RWPE2 (cell line): Measurements from ENCODE around the gene LTBP4.

Experiments
- ATAC-seq: fragments of 200-7000 bp; cut with Tn5 transposase; 3 replicates; pipeline ENCODE4 v1.9.1; 2021; ENCODE audit warnings: low read depth
- DNase-seq: peaks from one replicate; pipeline ENCODE4 v3.0.0-alpha.2; 2020; ENCODE audit warnings: low spot score
- H3K27ac ChIP-seq: fragments of 450-650 bp; 2 replicates; pipeline ENCODE4 v1.5.1; 2017; ENCODE audit warnings: mild to moderate bottlenecking; ENCODE audit not compliant: poor library complexity, severe bottlenecking
- H3K27me3 ChIP-seq: fragments of 250-450 bp; sonication (Bioruptor Pico); 2 replicates; pipeline ENCODE4 v1.5.1; 2021; ENCODE audit warnings: mild to moderate bottlenecking, moderate library complexity; ENCODE audit not compliant: insufficient read depth, poor library complexity, severe bottlenecking
- H3K36me3 ChIP-seq: fragments of 250-450 bp; sonication (Bioruptor Pico); 2 replicates; pipeline ENCODE4 v1.5.1; 2020; ENCODE audit warnings: low read depth, mild to moderate bottlenecking, moderate library complexity
- H3K4me1 ChIP-seq: fragments of 250-450 bp; sonication (Bioruptor Pico); 2 replicates; pipeline ENCODE4 v1.5.1; 2021; ENCODE audit warnings: mild to moderate bottlenecking, moderate library complexity; ENCODE audit not compliant: insufficient read depth, poor library complexity, severe bottlenecking
- H3K4me3 ChIP-seq: fragments of 250-450 bp; sonication (Bioruptor Pico); 2 replicates; pipeline ENCODE4 v1.5.1; 2021; ENCODE audit warnings: mild to moderate bottlenecking, moderate library complexity; ENCODE audit not compliant: severe bottlenecking
- H3K9me3 ChIP-seq: fragments of 250-450 bp; sonication (Bioruptor Pico); 2 replicates; pipeline ENCODE4 v1.5.1; 2021; ENCODE audit warnings: mild to moderate bottlenecking, moderate library complexity; ENCODE audit not compliant: severe bottlenecking
- CTCF ChIP-seq: fragments of 450-650 bp; IDR thresholded peaks from one replicate; pipeline ENCODE4 v1.5.1; 2017; ENCODE audit warnings: mild to moderate bottlenecking, moderate library complexity; ENCODE audit not compliant: poor library complexity, severe bottlenecking

The LTBP4 gene

GRCh38 chr19:40616178-40616577 is 15.0 kb downstream of the LTBP4 start:
- peak overlapping the region; percentile 77 for H3K27ac ChIP-seq
- ATAC-seq (no peak), DNase-seq (no peak)
- H3K4me1 ChIP-seq, result peaks cover 8% of the 10 kb centered on the region
- no peaks in the 10 kb centered on the region for H3K9me3 ChIP-seq
- H3K36me3 ChIP-seq, result peaks cover 63% of the 10 kb centered on the region
- no peaks in the 10 kb centered on the region for H3K27me3 ChIP-seq
- H3K4me3 ChIP-seq, result no peak overlapping the region
- no peak for TF ChIP-seq CTCF

- H3K36me3 ChIP-seq, result peaks cover 71% of the 10 kb centered on the region
- TF ChIP-seq CTCF, result no peak
- peaks cover 8% of the 10 kb centered on the region for H3K4me1 ChIP-seq
- H3K4me3 ChIP-seq, result no peak overlapping the region
- ATAC-seq, result no peak
- no peaks in the 10 kb centered on the region for H3K27me3 ChIP-seq
- no peak overlapping the region for H3K27ac ChIP-seq
- DNase-seq, result no peak
- H3K9me3 ChIP-seq, result no peaks in the 10 kb centered on the region
These were observed 15.8 kb downstream of the LTBP4 start for GRCh38 chr19:40616941-40617340.

DNA sequence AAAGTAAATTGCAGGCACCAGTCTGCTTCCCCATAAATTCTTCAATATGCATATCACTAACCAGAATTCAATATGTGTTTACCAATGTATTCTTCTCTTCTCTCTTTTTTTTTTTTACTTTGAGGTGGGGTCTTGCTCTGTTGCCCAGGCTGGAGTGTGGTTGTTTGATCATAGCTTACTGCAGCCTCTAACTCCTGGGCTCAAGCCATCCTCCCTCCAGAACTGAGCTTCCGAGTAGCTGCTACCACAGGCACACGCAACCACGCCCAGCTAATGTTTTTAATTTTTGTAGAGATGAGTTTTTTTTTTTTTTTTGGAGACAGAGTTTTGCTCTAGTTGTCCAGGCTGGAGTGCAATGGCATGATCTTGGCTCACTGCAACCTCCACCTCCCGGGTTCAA is 16.8 kb downstream of the LTBP4 start:
- H3K4me1 ChIP-seq, result peaks cover 8% of the 10 kb centered on the region
- peaks cover 75% of the 10 kb centered on the region for H3K36me3 ChIP-seq
- no peak for DNase-seq
- no peak for TF ChIP-seq CTCF
- ATAC-seq, result no peak
- no peak overlapping the region for H3K27ac ChIP-seq
- H3K27me3 ChIP-seq, result no peaks in the 10 kb centered on the region
- no peak overlapping the region for H3K4me3 ChIP-seq
- no peaks in the 10 kb centered on the region for H3K9me3 ChIP-seq

DNA sequence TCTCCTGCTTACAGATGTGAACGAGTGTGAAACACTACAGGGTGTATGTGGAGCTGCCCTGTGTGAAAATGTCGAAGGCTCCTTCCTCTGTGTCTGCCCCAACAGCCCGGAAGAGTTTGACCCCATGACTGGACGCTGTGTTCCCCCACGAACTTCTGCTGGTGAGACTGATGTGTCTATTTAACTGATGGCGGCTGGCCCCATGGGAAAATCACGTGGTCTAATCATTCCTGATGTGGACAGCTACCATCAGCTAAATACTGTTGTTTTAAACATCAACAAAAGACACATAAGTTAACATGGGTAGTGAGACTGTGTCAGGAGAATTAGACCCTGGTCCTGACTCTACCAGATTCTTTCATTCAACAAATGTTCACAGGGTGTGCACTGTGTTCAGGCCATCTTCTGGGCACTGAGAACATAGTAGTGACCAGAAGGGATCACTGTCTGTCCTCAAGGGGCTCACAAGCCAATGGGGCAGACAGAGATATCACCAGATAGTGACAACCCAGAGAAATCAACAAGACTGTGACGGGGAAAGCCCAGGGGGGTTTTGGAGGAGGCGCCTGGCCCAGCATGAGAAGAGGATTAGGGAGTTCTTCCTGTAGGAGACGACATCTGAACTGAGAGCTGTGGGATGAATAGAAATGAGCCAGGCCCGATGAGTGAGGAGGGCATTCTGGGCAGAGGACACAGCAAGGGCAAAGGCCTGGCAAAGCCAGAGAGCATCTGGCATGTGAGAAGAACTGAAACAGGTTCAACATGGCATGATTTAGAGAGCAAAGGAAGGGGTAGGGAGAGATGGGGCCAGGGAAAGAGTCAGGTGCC is 18.4 kb downstream of the LTBP4 start:
- Histone ChIP-seq H3K4me3 (no peak overlapping the region), H3K36me3 (peaks cover 83% of the 10 kb centered on the region), H3K9me3 (no peaks in the 10 kb centered on the region), H3K27ac (no peak overlapping the region), H3K4me1 (peaks cover 8% of the 10 kb centered on the region), H3K27me3 (no peaks in the 10 kb centered on the region)
- TF ChIP-seq CTCF, result no peak
- no peak for ATAC-seq
- no peak for DNase-seq

DNA sequence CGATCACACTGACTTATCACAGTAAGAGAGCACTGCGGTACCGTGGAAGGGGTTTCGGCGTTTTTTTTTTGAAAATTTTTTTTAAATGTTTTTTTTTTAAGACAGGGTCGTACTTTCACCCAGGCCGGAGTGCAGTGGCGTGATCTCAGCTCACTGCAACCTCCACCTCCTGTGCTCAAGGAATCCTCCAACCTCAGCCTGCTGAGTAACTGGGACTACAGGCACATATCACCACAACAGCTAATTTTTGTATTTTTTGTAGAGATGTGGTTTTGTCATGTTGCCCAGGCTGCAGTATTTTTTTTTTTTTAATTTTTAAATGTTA is 19.0 kb downstream of the LTBP4 start:
- Histone ChIP-seq H3K4me1 (peaks cover 2% of the 10 kb centered on the region), H3K27me3 (no peaks in the 10 kb centered on the region), H3K36me3 (peaks cover 84% of the 10 kb centered on the region), H3K9me3 (no peaks in the 10 kb centered on the region), H3K27ac (no peak overlapping the region), H3K4me3 (no peak overlapping the region)
- no peak for DNase-seq
- no peak for ATAC-seq
- TF ChIP-seq CTCF, result no peak
